Measurements from ENCODE around the gene GSAP.

DNA sequence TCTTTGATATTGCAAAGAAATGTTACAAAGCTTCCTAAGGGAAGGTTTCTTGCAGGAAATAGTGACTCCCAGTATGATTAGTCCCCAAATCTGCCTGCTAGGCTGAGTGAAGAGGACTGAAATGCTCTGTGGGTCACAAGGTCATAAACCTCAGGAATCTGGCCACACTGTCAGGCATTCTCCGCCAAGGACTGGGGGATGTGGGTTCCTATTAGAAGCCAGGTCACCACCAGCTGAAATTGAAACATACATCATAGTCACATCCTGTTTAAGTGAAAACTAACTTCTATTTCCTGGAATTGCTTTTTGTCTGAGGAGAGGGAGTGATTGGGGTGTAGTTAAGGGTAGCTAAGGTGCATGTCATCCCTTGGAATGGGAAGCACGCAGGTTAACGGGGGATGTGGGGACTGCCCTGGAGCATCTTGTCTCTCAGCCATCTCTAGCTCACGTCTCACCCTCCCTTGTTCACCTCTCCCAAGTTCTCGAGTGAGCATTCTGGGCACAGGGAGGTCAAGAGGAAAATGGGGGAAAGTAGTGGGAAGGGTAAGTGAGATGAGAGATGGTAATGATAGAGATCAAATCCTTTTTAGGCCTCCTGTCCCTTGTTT is 12.0 kb upstream of the GSAP start:
- TF ChIP-seq, protein P1, sequence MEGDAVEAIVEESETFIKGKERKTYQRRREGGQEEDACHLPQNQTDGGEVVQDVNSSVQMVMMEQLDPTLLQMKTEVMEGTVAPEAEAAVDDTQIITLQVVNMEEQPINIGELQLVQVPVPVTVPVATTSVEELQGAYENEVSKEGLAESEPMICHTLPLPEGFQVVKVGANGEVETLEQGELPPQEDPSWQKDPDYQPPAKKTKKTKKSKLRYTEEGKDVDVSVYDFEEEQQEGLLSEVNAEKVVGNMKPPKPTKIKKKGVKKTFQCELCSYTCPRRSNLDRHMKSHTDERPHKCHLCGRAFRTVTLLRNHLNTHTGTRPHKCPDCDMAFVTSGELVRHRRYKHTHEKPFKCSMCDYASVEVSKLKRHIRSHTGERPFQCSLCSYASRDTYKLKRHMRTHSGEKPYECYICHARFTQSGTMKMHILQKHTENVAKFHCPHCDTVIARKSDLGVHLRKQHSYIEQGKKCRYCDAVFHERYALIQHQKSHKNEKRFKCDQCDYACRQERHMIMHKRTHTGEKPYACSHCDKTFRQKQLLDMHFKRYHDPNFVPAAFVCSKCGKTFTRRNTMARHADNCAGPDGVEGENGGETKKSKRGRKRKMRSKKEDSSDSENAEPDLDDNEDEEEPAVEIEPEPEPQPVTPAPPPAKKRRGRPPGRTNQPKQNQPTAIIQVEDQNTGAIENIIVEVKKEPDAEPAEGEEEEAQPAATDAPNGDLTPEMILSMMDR (IDR thresholded peaks at IDR 0.05 in 2 of 3, conservative IDR thresholded peaks at IDR 0.05 in 1 of 3; ENCODE audit: insufficient read depth in 2 of 3, low read depth in 1 of 3, low read length in 3 of 3) = no peak
- TF ChIP-seq, protein P2, sequence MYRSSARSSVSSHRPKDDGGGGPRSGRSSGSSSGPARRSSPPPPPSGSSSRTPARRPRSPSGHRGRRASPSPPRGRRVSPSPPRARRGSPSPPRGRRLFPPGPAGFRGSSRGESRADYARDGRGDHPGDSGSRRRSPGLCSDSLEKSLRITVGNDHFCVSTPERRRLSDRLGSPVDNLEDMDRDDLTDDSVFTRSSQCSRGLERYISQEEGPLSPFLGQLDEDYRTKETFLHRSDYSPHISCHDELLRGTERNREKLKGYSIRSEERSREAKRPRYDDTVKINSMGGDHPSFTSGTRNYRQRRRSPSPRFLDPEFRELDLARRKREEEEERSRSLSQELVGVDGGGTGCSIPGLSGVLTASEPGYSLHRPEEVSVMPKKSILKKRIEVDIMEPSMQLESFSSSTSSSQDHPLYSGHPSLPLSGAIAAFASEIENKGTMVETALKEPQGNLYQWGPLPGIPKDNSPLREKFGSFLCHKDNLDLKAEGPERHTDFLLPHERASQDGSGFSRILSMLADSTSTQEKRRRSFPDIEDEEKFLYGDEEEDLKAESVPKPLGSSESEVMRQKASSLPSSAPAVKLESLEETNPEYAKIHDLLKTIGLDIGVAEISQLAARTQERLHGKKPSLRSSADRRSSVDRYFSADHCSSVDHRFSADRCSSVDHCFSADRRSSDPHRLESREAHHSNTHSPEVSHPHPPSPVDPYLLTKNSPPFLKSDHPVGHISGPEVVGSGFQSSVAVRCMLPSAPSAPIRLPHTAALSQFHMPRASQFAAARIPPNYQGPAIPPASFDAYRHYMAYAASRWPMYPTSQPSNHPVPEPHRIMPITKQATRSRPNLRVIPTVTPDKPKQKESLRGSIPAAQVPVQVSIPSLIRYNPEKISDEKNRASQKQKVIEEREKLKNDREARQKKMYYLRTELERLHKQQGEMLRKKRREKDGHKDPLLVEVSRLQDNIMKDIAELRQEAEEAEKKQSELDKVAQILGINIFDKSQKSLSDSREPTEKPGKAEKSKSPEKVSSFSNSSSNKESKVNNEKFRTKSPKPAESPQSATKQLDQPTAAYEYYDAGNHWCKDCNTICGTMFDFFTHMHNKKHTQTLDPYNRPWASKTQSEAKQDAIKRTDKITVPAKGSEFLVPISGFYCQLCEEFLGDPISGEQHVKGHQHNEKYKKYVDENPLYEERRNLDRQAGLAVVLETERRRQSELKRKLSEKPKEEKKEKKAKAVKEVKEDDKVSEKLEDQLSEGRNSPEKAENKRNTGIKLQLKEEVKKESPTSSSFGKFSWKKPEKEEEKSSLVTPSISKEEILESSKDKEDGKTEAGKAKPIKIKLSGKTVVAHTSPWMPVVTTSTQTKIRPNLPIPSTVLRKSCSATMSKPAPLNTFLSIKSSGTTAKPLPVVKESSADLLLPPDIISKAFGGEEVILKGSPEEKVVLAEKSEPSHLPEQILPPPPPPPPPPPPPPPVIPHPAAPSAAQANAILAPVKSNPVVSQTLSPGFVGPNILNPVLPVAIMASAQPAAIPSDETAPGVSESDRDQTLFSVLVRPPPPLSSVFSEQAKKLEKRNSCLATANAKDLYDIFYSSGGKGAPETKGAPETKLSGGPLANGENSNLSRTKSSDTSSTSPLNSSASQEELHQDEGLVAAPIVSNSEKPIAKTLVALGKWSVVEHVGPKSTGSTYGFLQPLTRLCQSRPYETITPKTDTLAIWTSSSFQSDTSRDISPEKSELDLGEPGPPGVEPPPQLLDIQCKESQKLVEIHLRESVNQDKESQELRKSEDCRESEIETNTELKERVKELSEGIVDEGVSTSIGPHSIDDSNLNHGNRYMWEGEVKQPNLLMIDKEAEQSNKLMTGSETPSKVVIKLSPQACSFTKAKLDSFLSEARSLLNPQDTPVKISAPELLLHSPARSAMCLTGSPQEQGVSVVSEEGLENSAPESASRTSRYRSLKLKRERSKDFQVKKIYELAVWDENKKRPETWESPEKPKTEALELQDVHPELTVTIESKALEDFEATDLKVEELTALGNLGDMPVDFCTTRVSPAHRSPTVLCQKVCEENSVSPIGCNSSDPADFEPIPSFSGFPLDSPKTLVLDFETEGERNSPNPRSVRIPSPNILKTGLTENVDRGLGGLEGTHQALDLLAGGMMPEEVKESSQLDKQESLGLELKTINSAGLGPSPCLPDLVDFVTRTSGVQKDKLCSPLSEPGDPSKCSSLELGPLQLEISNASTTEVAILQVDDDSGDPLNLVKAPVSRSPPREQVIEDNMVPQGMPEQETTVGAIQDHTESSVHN (IDR thresholded peaks at IDR 0.05; ENCODE audit: borderline replicate concordance in 1 of 2, low read depth in 1 of 2) = no peak
- TF ChIP-seq POLR2A (conservative IDR thresholded peaks at IDR 0.05) (no peak), MXI1 (IDR thresholded peaks at IDR 0.05; ENCODE audit: low read depth, low read length) (no peak), ZNF79 (CRISPR knock-in tag; IDR thresholded peaks at IDR 0.05; ENCODE audit: low read depth) (no peak), MTA3 (IDR thresholded peaks at IDR 0.05; ENCODE audit: borderline replicate concordance) (no peak), NRF1 (conservative IDR thresholded peaks at IDR 0.05 in 1 of 2, IDR thresholded peaks at IDR 0.05 in 1 of 2) (no peak)
